Lung (tissue), 12 donors: ENCODE measurements around the gene NDNF. TPM values are rescaled to one million over a fixed set of nuclear protein-coding genes. Genes with fewer than 3 reads are reported as not detected.

Experiments
- ATAC-seq: fragments of 200-7000 bp; cut with Tn5 transposase; one replicate; pipeline ENCODE4 v1.9.1; 2020; ENCODE audit warnings: moderate number of reproducible peaks; ENCODE audit not compliant: insufficient read depth, low FRiP score
- DNase-seq, 3 donors: peaks; one replicate each; pipeline ENCODE4 v3.0.0-alpha.2; 2013 to 2017
- H3K27ac ChIP-seq, 2 donors: one replicate each; pipeline ENCODE4 v1.5.1; 2013; ENCODE audit warnings: mild to moderate bottlenecking in 2 of 2, moderate library complexity in 2 of 2, control low read depth in 1 of 2, inconsistent platforms in 1 of 2, low read depth in 1 of 2, low read length in 1 of 2
- H3K27me3 ChIP-seq, 3 donors: one replicate each; pipeline ENCODE4 v1.5.1; 2013; ENCODE audit warnings: low read length in 2 of 3; ENCODE audit not compliant: control insufficient read depth in 3 of 3, insufficient read depth in 3 of 3
- H3K36me3 ChIP-seq, 4 donors: one replicate each; pipeline ENCODE4 v1.5.1; 2013; ENCODE audit warnings: low read length in 4 of 4, mild to moderate bottlenecking in 1 of 4, moderate library complexity in 1 of 4; ENCODE audit not compliant: control insufficient read depth in 4 of 4, insufficient read depth in 4 of 4
- H3K4me1 ChIP-seq, 5 donors: one replicate each; pipeline ENCODE4 v1.5.1; 2013; ENCODE audit warnings: low read length in 5 of 5, mild to moderate bottlenecking in 2 of 5, moderate library complexity in 1 of 5; ENCODE audit not compliant: control insufficient read depth in 5 of 5, insufficient read depth in 5 of 5
- H3K4me3 ChIP-seq: one replicate; pipeline ENCODE4 v1.5.1; 2013; ENCODE audit warnings: mild to moderate bottlenecking, control low read depth, moderate library complexity
- H3K9ac ChIP-seq, 2 donors: one replicate each; pipeline ENCODE4 v1.5.1; 2013; ENCODE audit warnings: low read length in 2 of 2, control low read depth in 1 of 2; ENCODE audit not compliant: insufficient read depth in 1 of 2
- H3K9me3 ChIP-seq, 4 donors: one replicate each; pipeline ENCODE4 v1.5.1; 2013; ENCODE audit warnings: low read length in 3 of 4, mild to moderate bottlenecking in 1 of 4, moderate library complexity in 1 of 4; ENCODE audit not compliant: control insufficient read depth in 4 of 4, insufficient read depth in 3 of 4
- CTCF ChIP-seq: IDR thresholded peaks from 2 replicates; pipeline ENCODE4 v1.5.1; 2012; ENCODE audit warnings: mild to moderate bottlenecking; ENCODE audit errors: control extremely low read depth, extremely low read depth
- WGBS, 2 donors: extraction: QIAGEN DNeasy Blood & Tissue Kit; methylation state at CpG; one replicate each; pipeline ENCODE4 v1.1.7; 2013; 5-methylcytosine and 5-hydroxymethylcytosine counted together
- polyA plus RNA-seq, 2 donors: library from polyadenylated mRNA; stranded (reverse); fragments of 200-250 nt; gene quantifications; one replicate each; pipeline ENCODE4 v1.2.1, GENCODE V29; 2013
- total RNA-seq, 2 donors: library from RNA; depleted of rRNA in 1 of 2; stranded (reverse); fragments of >200 nt in 1 of 2; gene quantifications; one replicate each; pipeline ENCODE4 v1.2.1, GENCODE V29; 2014 to 2021
- donor health status: control.
- donor health status: control.
- donor health status: Bipolar disorder and iron deficiency.
- donor health status: healthy.
- donor health status: DM: yes; HTN: yes; CAD: no.

Gene NDNF
- total and polyA plus RNA-seq, 4 donors = 22.3 to 381 (median 80.5) TPM

- Histone ChIP-seq H3K9me3 (peaks cover 0 to 3% (median under 1%) of the 10 kb centered on the region in 4 donors), H3K4me3 (no peak overlapping the region), H3K27me3 (no peaks in the 10 kb centered on the region), H3K4me1 (no peaks in the 10 kb centered on the region), H3K27ac (no peak overlapping the region), H3K36me3 (no peaks in the 10 kb centered on the region), H3K9ac (no peak overlapping the region)
- TF ChIP-seq CTCF = no peak
- 88 to 92% methylated on average over 4 of the region's 4 CpGs for WGBS, 2 donors
- DNase-seq (no peak), ATAC-seq (no peak)
Measured at GRCh38 chr4:121003863-121004262, 68.5 kb downstream of the NDNF start.

GRCh38 chr4:120995266-120996010, 76.9 kb downstream of the NDNF start:
- 78 to 87% methylated on average over 1 of the region's 1 CpG for WGBS, 2 donors
- Histone ChIP-seq H3K9me3 (peaks cover 0 to 1% (median 0%) of the 10 kb centered on the region in 4 donors), H3K4me3 (no peak overlapping the region), H3K36me3 (no peaks in the 10 kb centered on the region), H3K9ac (no peak overlapping the region), H3K27ac (no peak overlapping the region), H3K4me1 (peaks cover 0 to 13% (median 0%) of the 10 kb centered on the region in 5 donors), H3K27me3 (no peaks in the 10 kb centered on the region)
- DNase-seq (peak; percentile 65 to 90 (median 85)), ATAC-seq (no peak)
- TF ChIP-seq CTCF = no peak

- Histone ChIP-seq H3K27me3 (no peaks in the 10 kb centered on the region), H3K36me3 (no peaks in the 10 kb centered on the region), H3K9ac (no peak overlapping the region), H3K9me3 (peaks cover 0 to 1% (median 0%) of the 10 kb centered on the region in 4 donors), H3K4me1 (peaks cover 0 to 13% (median 0%) of the 10 kb centered on the region in 5 donors), H3K4me3 (no peak overlapping the region), H3K27ac (no peak overlapping the region)
- DNase-seq = no peak
- no peak for ATAC-seq
- no peak for TF ChIP-seq CTCF
- 42 to 82% methylated on average over 1 of the region's 1 CpG for WGBS, 2 donors
Measured at GRCh38 chr4:120994521-120994920, 77.8 kb downstream of the NDNF start.
